ENCODE measurements around the gene MAGI1.

DNA sequence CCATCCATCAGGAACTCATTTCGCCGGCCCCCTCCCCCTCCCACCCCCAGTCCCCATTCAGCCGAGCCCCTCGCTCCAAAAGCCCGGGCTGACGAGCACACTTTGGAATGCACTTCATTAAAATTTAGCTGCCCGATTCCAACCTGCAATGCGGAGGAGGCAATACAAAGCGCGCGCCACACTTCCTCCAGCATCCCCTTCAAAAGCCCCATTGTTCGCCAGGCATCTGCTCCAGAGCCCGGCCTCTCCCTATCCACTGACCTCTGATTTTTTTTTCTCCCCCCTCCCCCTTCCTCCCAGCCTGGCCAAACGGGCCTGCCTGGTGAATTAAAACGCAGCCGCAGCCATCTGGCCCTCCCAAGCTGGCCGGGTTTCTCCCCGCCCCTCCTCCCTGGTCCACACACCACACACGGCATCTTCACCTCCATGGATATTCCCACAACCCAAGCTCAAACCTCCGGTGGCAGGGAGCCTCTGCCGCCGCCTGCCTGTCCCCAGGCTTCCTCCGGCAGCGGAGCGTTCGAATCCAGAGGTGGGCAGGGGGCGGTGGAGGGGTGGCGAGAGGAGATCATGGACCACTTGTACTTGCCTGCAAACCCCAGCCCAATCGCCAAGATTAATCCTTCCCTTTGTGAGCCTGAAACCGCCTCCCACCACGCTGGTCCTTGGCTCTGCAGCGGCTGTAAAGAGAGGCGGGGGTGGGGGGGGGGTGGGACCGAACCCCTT is 441.3 kb downstream of the MAGI1 start:
- TF ChIP-seq POLR2AphosphoS5 (IDR thresholded peaks at IDR 0.05; ENCODE audit: insufficient read depth in 1 of 2, low read depth in 1 of 2) (no peak), CTCF (IDR thresholded peaks at IDR 0.05) (no peak), POLR2A (IDR thresholded peaks at IDR 0.05) (no peak)

Measured in vagina (tissue), 2 donors.